Activated T-cell treated with anti-CD3 and anti-CD28 coated beads for 1 hour (primary cell): ENCODE data around the gene SPTBN1.
"Not testable (repeated sequence)": the region's sequence is repeated elsewhere in the genome, so short reads cannot be mapped to it uniquely, and the experiment has no call there.

ENCODE experiments used
- DNase-seq: peaks from one replicate; pipeline ENCODE4 v3.0.0-alpha.2; 2020; ENCODE audit warnings: low read depth

The SPTBN1 gene

GRCh38 chr2:54672590-54673456 lies 216.7 kb downstream of the SPTBN1 start:
- no peak for DNase-seq

DNA sequence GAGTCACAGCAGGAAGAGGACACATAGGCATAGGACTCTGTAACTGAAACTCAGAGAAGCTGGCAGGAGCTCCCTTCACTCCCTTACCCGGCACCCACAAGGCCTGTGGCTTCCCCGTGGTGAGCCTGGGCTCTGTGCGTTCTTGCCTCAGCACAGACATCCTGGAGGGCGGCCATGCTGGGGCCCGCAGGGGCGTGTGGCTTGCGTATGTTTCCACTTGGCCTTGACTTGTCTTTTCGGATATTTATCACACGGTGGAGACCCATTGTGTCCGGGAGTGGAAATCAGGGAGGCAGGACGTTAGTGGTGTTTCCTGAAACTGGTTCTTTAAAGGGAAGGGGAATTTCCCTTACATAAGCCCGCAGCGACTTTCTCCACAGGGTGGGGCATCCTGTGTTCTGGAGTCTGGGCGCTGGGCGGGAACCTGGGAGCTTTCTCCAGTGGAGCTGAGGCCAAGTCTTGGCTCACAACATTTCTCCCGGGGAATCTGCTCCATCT lies 217.4 kb downstream of the SPTBN1 start:
- no peak for DNase-seq

- no peak for DNase-seq
Measured at GRCh38 chr2:54675281-54675680, 219.2 kb downstream of the SPTBN1 start.

DNA sequence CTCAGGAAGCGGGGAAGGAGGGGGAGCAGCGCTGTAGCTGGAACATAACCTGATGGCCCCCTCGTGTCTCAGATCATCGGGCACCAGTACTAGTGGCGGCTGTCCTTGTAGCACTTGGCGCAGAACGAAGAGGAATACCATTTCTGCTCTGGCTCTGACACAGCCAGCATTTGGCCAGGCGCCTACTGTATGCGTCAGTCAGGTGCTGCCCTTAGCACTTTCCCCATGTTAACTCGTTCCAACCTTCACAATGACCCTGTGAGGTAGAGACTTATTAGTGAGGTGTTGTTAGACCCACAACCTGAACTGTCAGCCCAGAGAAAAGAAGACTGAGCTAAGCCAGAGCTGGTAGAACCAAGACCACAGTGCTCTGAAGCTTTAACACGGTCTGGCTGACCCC lies 219.6 kb downstream of the SPTBN1 start:
- no peak for DNase-seq

DNA sequence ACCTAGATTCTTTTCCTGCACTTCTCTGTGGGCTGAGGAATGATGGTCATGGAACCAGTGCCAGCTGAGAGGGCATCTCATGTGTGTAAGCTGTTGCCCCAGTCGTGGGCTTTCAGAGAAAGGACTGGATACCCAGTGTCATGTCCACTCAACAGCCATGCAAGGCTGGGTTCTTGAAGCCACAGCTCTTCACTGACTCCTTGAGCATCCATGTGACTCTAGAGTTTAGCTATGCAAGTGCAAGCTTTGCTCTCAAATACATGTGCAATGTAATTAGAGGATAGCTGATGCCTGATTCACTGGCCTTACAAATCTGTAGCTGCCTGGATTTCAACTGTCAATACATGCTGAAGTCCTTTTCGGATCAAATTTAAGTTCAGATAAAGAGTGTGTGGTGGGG lies 220.5 kb downstream of the SPTBN1 start:
- DNase-seq = no peak

GRCh38 chr2:54677476-54678265 lies 221.5 kb downstream of the SPTBN1 start:
- DNase-seq = no peak

- DNase-seq = no peak
Measured at GRCh38 chr2:54678719-54679118, 222.6 kb downstream of the SPTBN1 start.

GRCh38 chr2:54680397-54681041 lies 224.4 kb downstream of the SPTBN1 start:
- DNase-seq = no peak

GRCh38 chr2:54681416-54681815 lies 225.3 kb downstream of the SPTBN1 start:
- DNase-seq = no peak

- no peak for DNase-seq
Measured at GRCh38 chr2:54683596-54683995, 227.5 kb downstream of the SPTBN1 start.

- DNase-seq = no peak
Measured at GRCh38 chr2:54685263-54685775, 229.2 kb downstream of the SPTBN1 start.

DNA sequence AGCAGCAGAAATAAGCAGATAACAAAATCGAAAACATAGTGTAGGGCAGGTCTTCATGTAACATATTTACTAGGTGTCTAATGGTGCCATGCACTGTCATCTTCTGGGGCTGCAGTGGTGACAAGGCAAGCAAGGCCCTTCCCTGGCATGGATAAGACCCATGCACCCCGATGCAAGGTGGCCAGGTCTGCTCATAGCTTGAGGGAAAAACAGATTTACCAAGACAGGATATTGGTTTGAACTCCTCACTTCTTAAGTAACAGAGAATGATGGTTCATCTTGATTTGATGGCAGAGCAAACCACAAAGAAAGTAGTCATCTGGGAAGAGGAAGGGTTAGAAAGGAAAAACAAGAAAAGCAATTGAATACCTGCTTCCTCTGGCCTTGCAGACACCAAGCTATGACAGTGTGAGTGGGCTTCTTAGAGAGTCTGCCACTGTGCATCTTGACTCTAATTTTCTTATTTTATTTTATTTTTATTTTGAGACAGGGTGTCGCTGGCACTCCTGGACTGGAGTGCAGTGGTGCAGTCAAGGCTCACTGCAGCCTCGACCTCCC lies 231.5 kb downstream of the SPTBN1 start:
- no peak for DNase-seq

DNA sequence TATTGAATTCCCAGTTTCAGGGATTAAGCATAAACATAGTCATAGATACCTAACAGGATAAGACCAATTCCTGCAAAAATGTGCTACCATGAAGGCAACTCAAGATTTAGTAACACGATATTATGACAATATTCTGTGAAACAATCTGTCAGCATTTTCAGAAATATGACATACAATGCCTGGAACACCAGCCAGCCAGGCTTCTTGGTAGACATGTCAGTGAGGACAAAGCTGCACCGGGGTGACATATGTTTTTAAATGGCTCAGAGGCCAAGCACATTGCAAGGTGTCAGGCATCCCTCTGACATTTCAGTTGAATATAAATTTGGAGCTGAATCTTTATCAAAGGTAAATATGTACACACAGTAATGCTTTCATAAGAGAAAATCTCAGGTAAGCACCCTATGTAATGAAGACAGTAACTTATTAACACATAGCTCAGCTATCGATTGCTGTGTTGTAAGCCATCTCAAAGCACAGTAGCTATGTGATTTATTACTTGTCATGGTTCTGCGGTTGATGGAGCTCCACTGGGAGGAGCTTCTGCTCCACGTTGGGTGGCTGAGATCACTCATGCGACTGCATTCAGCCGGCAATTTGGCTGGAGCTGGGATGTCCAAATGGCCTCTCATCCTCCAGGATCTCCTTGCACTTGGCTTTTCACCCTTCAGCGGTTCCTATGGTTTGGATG lies 235.5 kb downstream of the SPTBN1 start:
- no peak for DNase-seq

DNA sequence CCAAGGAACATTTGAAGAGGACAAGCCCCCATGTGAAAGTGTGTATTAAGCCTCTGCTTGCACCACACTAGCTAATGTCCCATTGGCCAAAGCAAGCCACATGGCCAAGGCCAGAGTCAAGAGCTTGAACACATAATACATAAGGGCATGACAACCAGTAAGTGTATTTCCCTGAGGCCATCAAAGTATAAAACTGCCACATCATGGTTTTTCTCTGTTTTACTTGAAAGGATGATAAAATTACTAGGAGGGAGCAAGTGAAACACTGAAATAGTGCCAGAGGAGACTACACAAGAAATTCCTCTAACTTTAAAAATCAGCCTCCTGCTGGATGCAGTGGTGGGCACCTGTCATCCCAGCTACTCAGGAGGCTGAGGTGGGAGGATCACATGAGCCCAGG lies 236.4 kb downstream of the SPTBN1 start:
- DNase-seq = no peak

GRCh38 chr2:54695378-54695777 lies 239.3 kb downstream of the SPTBN1 start:
- no peak for DNase-seq

- no peak for DNase-seq
Measured at GRCh38 chr2:54697934-54698333, 241.8 kb downstream of the SPTBN1 start.

DNA sequence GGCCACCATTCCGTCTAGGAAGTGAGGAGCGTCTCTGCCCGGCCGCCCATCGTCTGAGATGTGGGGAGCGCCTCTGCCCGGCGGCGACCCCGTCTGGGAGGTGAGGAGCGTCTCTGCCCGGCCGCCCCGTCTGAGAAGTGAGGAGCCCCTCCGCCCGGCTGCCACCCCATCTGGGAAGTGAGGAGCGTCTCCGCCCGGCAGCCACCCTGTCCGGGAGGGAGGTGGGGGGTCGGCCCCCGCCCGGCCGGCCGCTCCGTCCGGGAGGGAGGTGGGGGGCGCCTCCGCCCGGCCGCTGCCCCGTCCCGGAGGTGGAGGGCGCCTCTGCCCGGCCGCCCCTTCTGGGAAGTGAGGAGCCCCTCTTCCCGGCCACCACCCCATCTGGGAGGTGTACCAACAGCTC lies 242.8 kb downstream of the SPTBN1 start:
- not testable (repeated sequence) for DNase-seq

- no peak for DNase-seq
Measured at GRCh38 chr2:54699665-54700064, 243.5 kb downstream of the SPTBN1 start.

DNA sequence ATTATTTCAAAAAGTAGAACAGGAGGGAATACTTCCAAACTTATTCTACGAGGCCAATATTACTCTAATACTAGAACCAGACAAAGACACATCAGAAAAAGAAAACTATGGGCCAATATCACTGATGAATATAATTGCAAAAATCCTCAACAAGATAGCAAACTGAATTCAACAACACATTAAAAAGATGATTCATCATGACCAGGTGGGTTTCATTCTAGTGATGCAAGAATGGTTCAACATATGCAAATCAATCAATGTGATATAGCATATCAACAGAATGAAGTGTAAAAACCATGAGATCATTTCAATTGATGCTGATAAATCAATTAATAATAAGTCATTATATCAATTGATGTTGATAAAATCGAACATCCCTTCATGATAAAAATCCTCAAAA lies 244.9 kb downstream of the SPTBN1 start:
- no peak for DNase-seq

- DNase-seq = no peak
Measured at GRCh38 chr2:54704238-54704637, 248.1 kb downstream of the SPTBN1 start.
